ENCODE results near the gene CCDC91. TPM values are rescaled to one million over a fixed set of nuclear protein-coding genes. Genes with fewer than 3 reads are reported as not detected.
A peak's percentile ranks its signal among the peaks of the same experiment; 100 is the strongest.

CCDC91 gene
- total and polyA plus RNA-seq, 9 of the 15 experiments (the other 6 are each of a cell fraction or from before 2014, with no cell fraction given), result 10.1 to 31.1 (median 26.3) TPM

- TF ChIP-seq USF2 (CRISPR knock-in tag; IDR thresholded peaks at IDR 0.05) (no peak), ZKSCAN1 (IDR thresholded peaks at IDR 0.05; ENCODE audit: low read depth, low read length) (no peak), HCFC1 (IDR thresholded peaks at IDR 0.05; ENCODE audit: low read depth, low read length) (no peak), SMAD4 (CRISPR knock-in tag; conservative IDR thresholded peaks at IDR 0.05) (0 out of 2 replicates have a peak, but pooled peaks have one; percentile 29), RBM17 (IDR thresholded peaks at IDR 0.05; ENCODE audit: borderline replicate concordance, low read depth, low read length) (no peak), ZBTB9 (CRISPR knock-in tag; IDR thresholded peaks at IDR 0.05) (no peak), C11orf30 (IDR thresholded peaks at IDR 0.05; ENCODE audit: low read depth) (0 out of 2 replicates have a peak, but pooled peaks have one; percentile 3), KDM4B (IDR thresholded peaks at IDR 0.05; ENCODE audit: borderline replicate concordance in 2 of 2, low read depth in 1 of 2) (no peak), CREM (IDR thresholded peaks at IDR 0.05; ENCODE audit: low read depth) (peak; percentile 29; the same call in 1 of the 2 replicates), DPF2 (IDR thresholded peaks at IDR 0.05) (0 out of 2 replicates have a peak, but pooled peaks have one; percentile 30), ZBTB8A (IDR thresholded peaks at IDR 0.05; ENCODE audit: partially characterized antibody) (no peak), PURB (CRISPR knock-in tag; IDR thresholded peaks at IDR 0.05; ENCODE audit: low read depth) (no peak), ZNF197 (CRISPR knock-in tag; IDR thresholded peaks at IDR 0.05; ENCODE audit: low read depth) (no peak), ZNF592 (IDR thresholded peaks at IDR 0.05) (peak; percentile 70; the same call in 1 of the 2 replicates), SNAPC5 (CRISPR knock-in tag; IDR thresholded peaks at IDR 0.05) (no peak)
- TF ChIP-seq, protein P1, sequence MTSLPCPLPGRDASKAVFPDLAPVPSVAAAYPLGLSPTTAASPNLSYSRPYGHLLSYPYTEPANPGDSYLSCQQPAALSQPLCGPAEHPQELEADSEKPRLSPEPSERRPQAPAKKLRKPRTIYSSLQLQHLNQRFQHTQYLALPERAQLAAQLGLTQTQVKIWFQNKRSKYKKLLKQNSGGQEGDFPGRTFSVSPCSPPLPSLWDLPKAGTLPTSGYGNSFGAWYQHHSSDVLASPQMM (CRISPR knock-in tag; IDR thresholded peaks at IDR 0.05), result no peak
Measured at GRCh38 chr12:28144059-28144458, 46.2 kb upstream of the CCDC91 start (continued).
